ENCODE measurements around the gene FYN.

- TF ChIP-seq CTCF (conservative IDR thresholded peaks at IDR 0.05; ENCODE audit: low read depth, low read length) (no peak), SMC3 (IDR thresholded peaks at IDR 0.05; ENCODE audit: low read depth, low read length) (no peak), POLR2A (IDR thresholded peaks at IDR 0.05; ENCODE audit: low read depth, low read length) (no peak), NFE2L2 (IDR thresholded peaks at IDR 0.05; ENCODE audit: low read depth, low read length) (no peak), RFX5 (IDR thresholded peaks at IDR 0.05; ENCODE audit: low read depth, low read length) (no peak), CEBPB (IDR thresholded peaks at IDR 0.05; ENCODE audit: low read depth, low read length) (no peak), USF2 (IDR thresholded peaks at IDR 0.05; ENCODE audit: low read depth, low read length) (no peak), RCOR1 (IDR thresholded peaks at IDR 0.05; ENCODE audit: insufficient replicate concordance, low read length) (no peak), BHLHE40 (IDR thresholded peaks at IDR 0.05; ENCODE audit: low read depth, low read length) (no peak), ELK1 (IDR thresholded peaks at IDR 0.05; ENCODE audit: borderline replicate concordance, low read depth, low read length) (no peak), RAD21 (IDR thresholded peaks at IDR 0.05; ENCODE audit: low read length) (no peak)
Measured at GRCh38 chr6:111713236-111713635, 160.0 kb downstream of the FYN start.

Data from IMR-90 (cell line).